Keratinocyte (primary cell): Measurements from ENCODE around the gene NPTXR. TPM values are rescaled to one million over a fixed set of nuclear protein-coding genes. Genes with fewer than 3 reads are reported as not detected.

ENCODE experiments used
- DNase-seq: peaks from one replicate; pipeline ENCODE4 v3.0.0-alpha.2; 2011; ENCODE audit warnings: low read depth, missing footprints, low spot score
- FAIRE-seq: peaks from 2 replicates; lab custom pipeline; 2011; peaks lifted over from hg19 to GRCh38; lab: Jason Lieb, UNC
- H2AFZ ChIP-seq: 2 replicates; pipeline ENCODE4 v1.6.0; 2012; ENCODE audit warnings: low read length, control low read depth, inconsistent platforms; ENCODE audit not compliant: control insufficient read depth
- H3K27ac ChIP-seq: 2 replicates; pipeline ENCODE4 v1.5.1; 2011; ENCODE audit warnings: low read length; ENCODE audit not compliant: control insufficient read depth, insufficient read depth
- H3K27me3 ChIP-seq: 3 replicates; pipeline ENCODE4 v1.6.0; 2011; ENCODE audit warnings: low read length; ENCODE audit not compliant: control insufficient read depth, insufficient read depth; ENCODE audit errors: extremely low read depth
- H3K36me3 ChIP-seq, 2 experiments: 2 replicates in 1 of 2; 3 replicates in 1 of 2; pipeline ENCODE4 v1.5.1; 2011; ENCODE audit warnings: low read length in 2 of 2, mild to moderate bottlenecking in 1 of 2; ENCODE audit not compliant: control insufficient read depth in 2 of 2, insufficient read depth in 2 of 2; ENCODE audit errors: extremely low read depth in 1 of 2
- H3K4me1 ChIP-seq: 3 replicates; pipeline ENCODE4 v1.5.1; 2011; ENCODE audit warnings: low read length; ENCODE audit not compliant: control insufficient read depth, insufficient read depth; ENCODE audit errors: extremely low read depth
- H3K4me2 ChIP-seq: 3 replicates; pipeline ENCODE4 v1.6.0; 2011; ENCODE audit warnings: low read depth, low read length; ENCODE audit not compliant: control insufficient read depth, insufficient read depth; ENCODE audit errors: extremely low read depth
- H3K4me3 ChIP-seq, 3 experiments: fragments of 200-600 bp in 1 of 3; sonication (generic) in 1 of 3; 2 replicates in 2 of 3; 3 replicates in 1 of 3; pipeline ENCODE4 v1.5.1; 2011 to 2016; ENCODE audit warnings: low read length in 3 of 3, mild to moderate bottlenecking in 3 of 3, control low read depth in 2 of 3, inconsistent platforms in 1 of 3, low read depth in 1 of 3, mixed read lengths in 1 of 3, mixed run types in 1 of 3, moderate library complexity in 1 of 3; ENCODE audit not compliant: control insufficient read depth in 2 of 3, insufficient read depth in 2 of 3; ENCODE audit errors: extremely low read depth in 1 of 3
- H3K79me2 ChIP-seq: 2 replicates; pipeline ENCODE4 v1.6.0; 2012; ENCODE audit warnings: low read length; ENCODE audit not compliant: control insufficient read depth, insufficient read depth
- H3K9ac ChIP-seq: 3 replicates; pipeline ENCODE4 v1.6.0; 2011; ENCODE audit warnings: low read length; ENCODE audit not compliant: control insufficient read depth, insufficient read depth; ENCODE audit errors: extremely low read depth
- H3K9me1 ChIP-seq: 3 replicates; pipeline ENCODE4 v1.6.0; 2011; ENCODE audit warnings: low read length; ENCODE audit not compliant: control insufficient read depth, insufficient read depth; ENCODE audit errors: extremely low read depth
- H3K9me3 ChIP-seq: 2 replicates; pipeline ENCODE4 v1.5.1; 2012; ENCODE audit warnings: low read depth, low read length; ENCODE audit not compliant: control insufficient read depth
- H4K20me1 ChIP-seq: 3 replicates; pipeline ENCODE4 v1.6.0; 2011; ENCODE audit warnings: low read length; ENCODE audit not compliant: control insufficient read depth, insufficient read depth; ENCODE audit errors: extremely low read depth
- EZH2 ChIP-seq: IDR thresholded peaks from one replicate; pipeline ENCODE4 v1.6.1; 2012; ENCODE audit warnings: inconsistent platforms, mild to moderate bottlenecking, low read length, moderate library complexity
- dilution Hi-C: fragments of 300-500 bp; cut with MboI; formaldehyde crosslinking; loops from one replicate; pipeline ENCODE4 v1.7.0; 2020; ENCODE audit warnings: low sequenced_read_pairs; ENCODE audit not compliant: extremely low pct_ligation_motif_present
- polyA plus RNA-seq, 5 experiments: library from polyadenylated mRNA; depleted of rRNA in 3 of 5; stranded (reverse) in 3 of 5; stranded (forward) in 1 of 5; unstranded in 1 of 5; fragments of >200 nt; gene quantifications; 1 replicate in 1 of 5; 2 replicates in 3 of 5; 3 replicates in 1 of 5; pipeline versions ENCODE4 v1.2.1 to v1.2.3, GENCODE V29; 2011 to 2012; ENCODE audit warnings: missing spikeins in 2 of 5, low read depth in 1 of 5, low replicate concordance in 1 of 5
- TF ChIP-seq, protein P1 (sequence below), 3 experiments: IDR thresholded peaks in 1 of 3; conservative IDR thresholded peaks in 1 of 3; optimal IDR thresholded peaks in 1 of 3; 2 replicates in 2 of 3; 3 replicates in 1 of 3; pipeline versions ENCODE3 to v1.5.1; 2011; ENCODE audit warnings: low read length in 3 of 3, mild to moderate bottlenecking in 3 of 3, moderate library complexity in 2 of 3, control low read depth in 1 of 3, inconsistent platforms in 1 of 3; ENCODE audit not compliant: insufficient read depth in 2 of 3; ENCODE audit errors: extremely low read depth in 1 of 3

The NPTXR gene
- polyA plus RNA-seq, 1 donor (not counting 4 experiments of a cell fraction or from before 2014, with no cell fraction given) = 0.03 TPM

DNA sequence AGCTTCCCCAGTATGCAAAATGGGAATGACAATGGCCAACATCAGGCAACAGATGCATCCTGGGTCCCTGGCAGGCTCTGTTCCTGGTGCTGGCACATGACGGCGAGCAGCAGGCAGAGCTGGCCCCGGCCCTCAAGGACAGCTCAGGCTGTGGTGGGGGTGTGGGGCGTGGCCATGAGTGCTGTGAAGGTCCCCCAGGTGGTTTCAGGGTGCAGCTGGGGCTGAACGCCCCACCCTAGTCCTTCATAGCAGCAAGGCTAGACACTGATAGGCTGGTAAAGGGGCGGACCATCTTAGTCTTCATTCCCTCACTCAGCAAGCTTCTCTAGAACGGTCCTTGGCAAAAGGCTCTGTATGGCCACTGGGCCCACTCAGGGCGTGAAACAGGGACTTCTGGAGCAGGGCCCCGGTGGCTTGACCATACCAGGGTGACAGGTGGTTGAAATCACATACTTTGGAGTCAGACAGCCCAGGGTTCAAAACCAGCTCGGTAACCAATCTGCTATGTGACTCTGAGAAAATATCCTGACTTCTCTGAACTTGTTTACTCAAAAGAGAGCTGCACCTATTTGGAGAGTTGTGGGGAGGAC lies 15.1 kb downstream of the NPTXR start:
- H3K9me3 ChIP-seq = no peaks in the 10 kb centered on the region
- H4K20me1 ChIP-seq = peaks cover 12% of the 10 kb centered on the region
- no peaks in the 10 kb centered on the region for H3K4me1 ChIP-seq
- TF ChIP-seq EZH2 = no peak
- TF ChIP-seq, protein P1, sequence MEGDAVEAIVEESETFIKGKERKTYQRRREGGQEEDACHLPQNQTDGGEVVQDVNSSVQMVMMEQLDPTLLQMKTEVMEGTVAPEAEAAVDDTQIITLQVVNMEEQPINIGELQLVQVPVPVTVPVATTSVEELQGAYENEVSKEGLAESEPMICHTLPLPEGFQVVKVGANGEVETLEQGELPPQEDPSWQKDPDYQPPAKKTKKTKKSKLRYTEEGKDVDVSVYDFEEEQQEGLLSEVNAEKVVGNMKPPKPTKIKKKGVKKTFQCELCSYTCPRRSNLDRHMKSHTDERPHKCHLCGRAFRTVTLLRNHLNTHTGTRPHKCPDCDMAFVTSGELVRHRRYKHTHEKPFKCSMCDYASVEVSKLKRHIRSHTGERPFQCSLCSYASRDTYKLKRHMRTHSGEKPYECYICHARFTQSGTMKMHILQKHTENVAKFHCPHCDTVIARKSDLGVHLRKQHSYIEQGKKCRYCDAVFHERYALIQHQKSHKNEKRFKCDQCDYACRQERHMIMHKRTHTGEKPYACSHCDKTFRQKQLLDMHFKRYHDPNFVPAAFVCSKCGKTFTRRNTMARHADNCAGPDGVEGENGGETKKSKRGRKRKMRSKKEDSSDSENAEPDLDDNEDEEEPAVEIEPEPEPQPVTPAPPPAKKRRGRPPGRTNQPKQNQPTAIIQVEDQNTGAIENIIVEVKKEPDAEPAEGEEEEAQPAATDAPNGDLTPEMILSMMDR (optimal IDR thresholded peaks at IDR 0.05 in 1 of 3, IDR thresholded peaks at IDR 0.05 in 1 of 3, conservative IDR thresholded peaks at IDR 0.05 in 1 of 3; ENCODE audit: extremely low read depth in 1 of 3, insufficient read depth in 2 of 3, low read length in 3 of 3) = no peak
- H3K9ac ChIP-seq = no peak overlapping the region
- no peaks in the 10 kb centered on the region for H3K79me2 ChIP-seq
- no peaks in the 10 kb centered on the region for H3K36me3 ChIP-seq
- H2AFZ ChIP-seq = no peak overlapping the region
- FAIRE-seq = no peak
- dilution Hi-C loops = no loop called here
- H3K27me3 ChIP-seq = no peaks in the 10 kb centered on the region
- H3K9me1 ChIP-seq = no peaks in the 10 kb centered on the region
- H3K27ac ChIP-seq = no peak overlapping the region
- DNase-seq = no peak
- H3K4me2 ChIP-seq = no peak overlapping the region
- H3K4me3 ChIP-seq = no peak overlapping the region

DNA sequence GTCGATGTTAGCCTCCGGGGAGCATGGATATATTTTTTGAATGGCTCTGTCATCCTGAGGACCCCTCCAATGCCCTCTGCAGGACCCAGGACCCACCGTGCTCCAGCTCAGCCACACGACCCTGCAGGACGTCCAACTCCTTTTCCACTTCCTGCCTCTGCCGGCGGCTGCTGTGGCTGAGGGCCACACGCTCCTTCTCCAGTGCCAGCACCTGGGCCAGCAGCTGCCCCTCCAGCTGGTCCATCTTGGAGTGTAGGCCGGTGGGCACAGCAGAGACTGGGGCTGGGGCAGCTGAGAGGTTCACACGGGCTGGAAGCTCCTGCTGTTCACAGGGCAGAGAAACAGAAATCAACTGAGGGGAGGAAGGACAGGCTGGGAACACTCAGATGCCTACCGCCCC lies 15.6 kb downstream of the NPTXR start:
- no peak overlapping the region for H3K9ac ChIP-seq
- H3K9me3 ChIP-seq = no peaks in the 10 kb centered on the region
- H3K27me3 ChIP-seq = no peaks in the 10 kb centered on the region
- H3K9me1 ChIP-seq = no peaks in the 10 kb centered on the region
- peaks cover 12% of the 10 kb centered on the region for H4K20me1 ChIP-seq
- H3K4me3 ChIP-seq = no peak overlapping the region
- DNase-seq (no peak), FAIRE-seq (no peak)
- H3K4me1 ChIP-seq = no peaks in the 10 kb centered on the region
- TF ChIP-seq, protein P1 (optimal IDR thresholded peaks at IDR 0.05 in 1 of 3, IDR thresholded peaks at IDR 0.05 in 1 of 3, conservative IDR thresholded peaks at IDR 0.05 in 1 of 3; ENCODE audit: extremely low read depth in 1 of 3, insufficient read depth in 2 of 3, low read length in 3 of 3) = no peak
- no peak for TF ChIP-seq EZH2
- no peak overlapping the region for H3K27ac ChIP-seq
- H3K79me2 ChIP-seq = no peaks in the 10 kb centered on the region
- H2AFZ ChIP-seq = no peak overlapping the region
- H3K36me3 ChIP-seq = no peaks in the 10 kb centered on the region
- dilution Hi-C loops = no loop called here
- no peak overlapping the region for H3K4me2 ChIP-seq
